Transverse colon (tissue), 4 donors: ENCODE measurements around the gene LRRC3C.

Source experiments
- CTCF ChIP-seq, 5 experiments: fragments of 200-600 bp in 3 of 5; fragments of 450-650 bp in 2 of 5; sonication (generic) in 3 of 5; IDR thresholded peaks; 1 replicate in 2 of 5; 2 replicates in 3 of 5; pipeline ENCODE4 v1.5.1; 2016 to 2017; ENCODE audit warnings: antibody characterized with exemption in 5 of 5, inconsistent platforms in 3 of 5, mild to moderate bottlenecking in 2 of 5, moderate library complexity in 1 of 5
- EP300 ChIP-seq: sonication (generic); formaldehyde crosslinking; IDR thresholded peaks from one replicate; pipeline ENCODE4 v1.6.1; 2017; ENCODE audit warnings: antibody characterized with exemption, low read depth
- POLR2A ChIP-seq: fragments of 450-650 bp; IDR thresholded peaks from one replicate; pipeline ENCODE4 v1.6.1; 2016; ENCODE audit warnings: antibody characterized with exemption, mild to moderate bottlenecking, moderate library complexity
- POLR2AphosphoS5 ChIP-seq, 3 donors: sonication (generic); formaldehyde crosslinking; IDR thresholded peaks; one replicate each; pipeline ENCODE4 v1.6.1; 2016; ENCODE audit warnings: antibody characterized with exemption in 3 of 3

- TF ChIP-seq CTCF (IDR thresholded peaks at IDR 0.05) (no peak), POLR2A (peak; percentile 85), EP300 (no peak), POLR2AphosphoS5 (IDR thresholded peaks at IDR 0.05) (peak; percentile 87 to 92 (median 90))
Measured at GRCh38 chr17:39927101-39927928, at the start of gene LRRC3C, which contains the start of gene ORMDL3.
